Loucy (cell line): Measurements from ENCODE around the gene LRCH1.

Experiments
- EZH2phosphoT487 ChIP-seq: fragments of 200-600 bp; IDR thresholded peaks from 2 replicates; pipeline ENCODE4 v1.6.1; 2018; ENCODE audit warnings: antibody characterized with exemption, mild to moderate bottlenecking, moderate library complexity, borderline replicate concordance
- TF ChIP-seq, protein P1 (sequence below): fragments of 200-600 bp; sonication (generic); conservative IDR thresholded peaks from 2 replicates; pipeline ENCODE4 v1.5.1; 2014; ENCODE audit warnings: mild to moderate bottlenecking, antibody characterized with exemption, low read length

DNA sequence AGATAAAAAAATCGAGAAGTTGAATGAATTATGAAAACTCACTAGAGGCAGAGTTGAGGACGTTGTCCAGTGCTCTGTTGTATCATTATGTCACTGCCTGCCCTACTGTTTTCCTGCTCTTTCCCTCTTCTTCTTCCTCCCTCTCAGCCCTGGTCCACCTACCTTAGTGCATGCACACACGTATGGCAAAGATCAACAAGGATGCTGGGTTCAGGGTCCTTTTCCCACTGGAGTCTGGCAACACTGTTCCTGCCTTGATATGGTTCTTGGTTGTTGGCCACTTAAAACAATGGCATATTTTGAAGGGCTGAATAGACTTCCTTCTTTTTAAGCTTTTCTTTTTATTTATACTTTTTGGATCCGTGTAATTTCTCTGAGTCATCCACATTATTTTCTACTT is 74.5 kb downstream of the LRCH1 start:
- TF ChIP-seq, protein P1, sequence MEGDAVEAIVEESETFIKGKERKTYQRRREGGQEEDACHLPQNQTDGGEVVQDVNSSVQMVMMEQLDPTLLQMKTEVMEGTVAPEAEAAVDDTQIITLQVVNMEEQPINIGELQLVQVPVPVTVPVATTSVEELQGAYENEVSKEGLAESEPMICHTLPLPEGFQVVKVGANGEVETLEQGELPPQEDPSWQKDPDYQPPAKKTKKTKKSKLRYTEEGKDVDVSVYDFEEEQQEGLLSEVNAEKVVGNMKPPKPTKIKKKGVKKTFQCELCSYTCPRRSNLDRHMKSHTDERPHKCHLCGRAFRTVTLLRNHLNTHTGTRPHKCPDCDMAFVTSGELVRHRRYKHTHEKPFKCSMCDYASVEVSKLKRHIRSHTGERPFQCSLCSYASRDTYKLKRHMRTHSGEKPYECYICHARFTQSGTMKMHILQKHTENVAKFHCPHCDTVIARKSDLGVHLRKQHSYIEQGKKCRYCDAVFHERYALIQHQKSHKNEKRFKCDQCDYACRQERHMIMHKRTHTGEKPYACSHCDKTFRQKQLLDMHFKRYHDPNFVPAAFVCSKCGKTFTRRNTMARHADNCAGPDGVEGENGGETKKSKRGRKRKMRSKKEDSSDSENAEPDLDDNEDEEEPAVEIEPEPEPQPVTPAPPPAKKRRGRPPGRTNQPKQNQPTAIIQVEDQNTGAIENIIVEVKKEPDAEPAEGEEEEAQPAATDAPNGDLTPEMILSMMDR: no peak
- TF ChIP-seq EZH2phosphoT487: no peak
